Activated CD4-positive, alpha-beta memory T cell treated with anti-CD3 and anti-CD28 coated beads, Interleukin-2, amount 10 ng/mL, durations not matched to agents 7 days and 5 days (primary cell): ENCODE results near the gene KIF3A. TPM values are rescaled to one million over a fixed set of nuclear protein-coding genes. Genes with fewer than 3 reads are reported as not detected.

Source experiments
- CTCF ChIA-PET: fragments of 350-600 bp; sonication (Branson Sonifier 250); formaldehyde crosslinking; loops from one replicate; lab custom pipeline; 2021; ENCODE audit warnings: antibody characterized with exemption, inconsistent platforms; lab: Charles Lee
- POLR2A ChIA-PET: fragments of 350-600 bp; sonication (Branson Sonifier 250); formaldehyde crosslinking; loops from one replicate; lab custom pipeline; 2021; ENCODE audit warnings: antibody characterized with exemption; lab: Charles Lee
- DNase-seq: peaks from one replicate; pipeline ENCODE4 v3.0.0-alpha.2; 2020
- H3K27ac Mint-ChIP-seq: one replicate; pipeline ENCODE4 v1.8.0; 2021; ENCODE audit warnings: mild to moderate bottlenecking, mixed read lengths
- H3K27me3 Mint-ChIP-seq: one replicate; pipeline ENCODE4 v1.8.0; 2021; ENCODE audit warnings: mixed read lengths
- H3K36me3 Mint-ChIP-seq: one replicate; pipeline ENCODE4 v1.8.0; 2021; ENCODE audit warnings: low read depth, mixed read lengths
- H3K4me1 Mint-ChIP-seq: one replicate; pipeline ENCODE4 v1.8.0; 2021; ENCODE audit warnings: mixed read lengths
- H3K4me3 Mint-ChIP-seq: one replicate; pipeline ENCODE4 v1.8.0; 2021; ENCODE audit warnings: mild to moderate bottlenecking, mixed read lengths
- H3K9me3 Mint-ChIP-seq: one replicate; pipeline ENCODE4 v1.8.0; 2021; ENCODE audit warnings: mixed read lengths
- total RNA-seq, 2 experiments: library from RNA; stranded (reverse); gene quantifications; one replicate each; pipeline ENCODE4 v1.2.3, GENCODE V29; 2021

Gene KIF3A
- 10 to 100 TPM; 16.2 to 19.3 TPM for total RNA-seq

DNA sequence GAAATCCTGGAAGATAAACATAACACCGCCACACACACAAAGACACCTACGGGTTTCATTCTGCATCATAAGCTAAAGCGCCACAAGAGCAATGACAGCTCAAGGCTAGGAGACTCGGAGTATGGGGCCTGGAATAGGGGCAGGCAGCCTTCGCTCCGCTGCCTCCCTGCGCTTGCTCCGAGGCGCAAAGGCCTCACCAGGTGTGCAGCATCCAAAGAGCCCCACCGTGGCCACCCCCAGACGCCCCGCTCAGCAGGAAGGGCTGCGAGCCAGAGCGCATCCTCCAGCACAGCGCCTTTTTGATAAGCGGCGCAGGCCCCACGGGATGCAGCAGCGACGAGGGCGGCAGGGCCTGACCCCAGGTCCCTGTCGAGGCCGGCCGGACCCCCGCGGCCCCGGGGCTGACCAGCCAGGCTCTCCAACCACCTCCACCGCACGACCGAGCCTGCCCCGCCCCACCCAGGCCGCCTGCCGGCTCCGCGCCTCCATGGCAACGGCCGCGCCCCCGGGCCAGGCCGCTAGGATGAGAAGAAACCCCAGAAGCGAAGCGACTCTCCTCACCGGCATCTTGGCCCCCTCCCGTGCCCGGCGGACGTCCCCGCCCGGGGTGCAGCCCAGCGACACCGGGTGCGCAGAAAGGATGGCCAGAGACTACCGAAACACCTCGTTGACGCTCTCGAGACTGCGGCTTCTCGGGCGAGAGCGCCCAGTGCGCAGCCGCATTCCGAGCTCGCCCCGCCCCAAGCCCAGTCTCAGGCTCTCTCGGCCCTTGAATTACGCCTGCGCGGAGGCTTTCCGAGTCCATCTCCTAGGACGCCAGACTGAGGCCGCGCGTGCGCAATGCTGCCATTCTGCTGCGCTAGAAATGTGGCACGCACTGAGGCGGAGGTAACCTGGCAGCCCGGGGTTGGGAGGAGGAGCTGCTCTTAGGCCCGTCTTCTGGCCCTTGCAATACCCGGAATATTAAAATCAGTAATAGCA, at the start of gene KIF3A:
TSS of gene KIF3A (minus strand) at position 694 of the 981 bp plus-strand sequence. CDS start at position 567, 127 bp downstream.
- POLR2A ChIA-PET = interaction anchor here (0.6 to 3.0 kb wide), 14 partner anchors 11 to 315 kb away, joined by 3 to 43 read pairs (median 4); partner anchors contain the start of genes CCNI2, GDF9, RAD50 and SEPTIN8
- CTCF ChIA-PET = interaction anchor here (0.6 to 2.7 kb wide), 12 partner anchors 9 to 353 kb away, joined by 3 to 53 read pairs (median 3); partner anchors contain the start of gene CCNI2
- Mint-ChIP-seq H3K4me1 (peaks cover 43% of the 10 kb centered on the region), H3K9me3 (no peaks in the 10 kb centered on the region), H3K36me3 (peaks cover 4% of the 10 kb centered on the region), H3K27ac (peak within 1 kb of the TSS; percentile 74), H3K4me3 (peak within 1 kb of the TSS; percentile 86), H3K27me3 (peaks cover 7% of the 10 kb centered on the region)
- DNase-seq = peak; percentile 99

DNA sequence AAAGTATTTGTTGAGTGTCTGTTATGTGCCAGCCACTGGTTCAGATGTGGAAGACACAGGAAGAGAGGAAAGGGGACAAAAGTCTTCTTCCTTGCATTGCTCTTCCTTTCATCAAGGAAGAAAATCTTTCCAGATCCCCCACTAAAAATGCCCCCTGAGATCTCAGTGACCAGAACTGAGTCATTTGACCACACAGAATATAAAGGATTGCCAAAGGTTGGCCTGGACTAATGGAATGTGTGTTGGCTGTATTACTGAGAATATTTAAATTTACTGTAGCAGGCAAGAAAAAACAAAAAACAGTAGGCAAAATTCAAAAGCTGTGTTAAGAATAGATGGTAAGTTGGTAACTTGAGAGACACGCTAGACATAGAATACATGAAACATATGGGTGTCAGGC, 49.7 kb upstream of the KIF3A start:
- H3K27ac Mint-ChIP-seq = no peak overlapping the region
- no peak overlapping the region for H3K4me3 Mint-ChIP-seq
- no peaks in the 10 kb centered on the region for H3K9me3 Mint-ChIP-seq
- CTCF ChIA-PET = interaction anchor here (2.3 kb wide), 1 partner anchor 33 kb away, joined by 6 read pairs; no protein-coding TSS in a partner anchor
- POLR2A ChIA-PET = interaction anchor here (1.0 kb wide), 1 partner anchor 11 kb away, joined by 4 read pairs; the partner anchor contains the start of gene SEPTIN8
- H3K36me3 Mint-ChIP-seq = no peaks in the 10 kb centered on the region
- H3K27me3 Mint-ChIP-seq = peaks cover 31% of the 10 kb centered on the region
- peaks cover 3% of the 10 kb centered on the region for H3K4me1 Mint-ChIP-seq
- no peak for DNase-seq

DNA sequence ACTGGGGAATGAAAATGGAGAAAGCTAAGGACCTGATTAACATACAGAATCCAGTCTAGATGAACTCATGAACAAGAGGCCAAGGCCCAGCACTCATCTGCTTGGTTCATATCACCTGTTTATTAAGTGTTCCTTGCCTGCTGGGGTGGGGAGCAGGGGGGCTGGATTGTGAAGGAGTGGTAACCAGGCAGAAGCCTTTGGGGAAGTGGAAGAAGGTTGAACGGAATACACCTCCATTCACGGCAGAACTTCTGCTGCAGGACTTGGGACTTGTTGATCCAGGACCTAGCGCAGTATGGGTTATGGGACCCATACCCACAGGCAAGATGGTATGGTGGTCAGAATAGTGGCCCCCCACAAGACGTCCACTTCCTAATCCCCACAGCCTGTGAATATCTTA, 48.5 kb upstream of the KIF3A start:
- no peak overlapping the region for H3K27ac Mint-ChIP-seq
- H3K4me3 Mint-ChIP-seq = no peak overlapping the region
- peaks cover 39% of the 10 kb centered on the region for H3K27me3 Mint-ChIP-seq
- no peaks in the 10 kb centered on the region for H3K36me3 Mint-ChIP-seq
- ChIA-PET POLR2A (interaction anchor here (1.4 kb wide), 1 partner anchor 10 kb away, joined by 3 read pairs; no protein-coding TSS in a partner anchor), CTCF (interaction anchor here (1.1 to 2.3 kb wide), 3 partner anchors 11 to 175 kb away, joined by 3 to 6 read pairs (median 3); no protein-coding TSS in a partner anchor)
- no peaks in the 10 kb centered on the region for H3K9me3 Mint-ChIP-seq
- no peak for DNase-seq
- peaks cover 3% of the 10 kb centered on the region for H3K4me1 Mint-ChIP-seq

DNA sequence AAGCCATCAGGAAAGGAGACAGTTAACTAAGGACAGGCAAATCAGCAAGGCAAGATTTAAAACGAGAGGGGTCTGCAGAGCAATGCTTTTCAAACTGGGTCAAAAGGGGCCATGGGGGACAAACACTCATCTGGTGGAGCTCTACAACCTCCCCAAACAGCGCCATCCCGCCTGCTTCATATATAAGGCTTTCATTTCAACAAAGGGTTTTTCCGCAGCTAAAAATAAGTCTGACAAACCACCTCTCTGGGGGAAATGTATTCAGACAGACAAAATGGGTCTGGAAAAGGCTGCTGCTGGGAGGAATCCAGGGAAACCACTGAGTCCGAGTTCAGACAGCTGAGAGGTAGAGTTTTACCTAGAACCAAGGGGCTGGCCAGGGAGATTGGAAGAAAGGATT, 48.0 kb upstream of the KIF3A start:
- Mint-ChIP-seq H3K36me3 (no peaks in the 10 kb centered on the region), H3K4me1 (peaks cover 5% of the 10 kb centered on the region), H3K27me3 (peaks cover 40% of the 10 kb centered on the region), H3K9me3 (no peaks in the 10 kb centered on the region), H3K4me3 (no peak overlapping the region), H3K27ac (no peak overlapping the region)
- DNase-seq = no peak
- POLR2A ChIA-PET = interaction anchor here (1.4 kb wide), 1 partner anchor 9 kb away, joined by 3 read pairs; no protein-coding TSS in a partner anchor
- CTCF ChIA-PET = interaction anchor here (1.2 to 2.3 kb wide), 2 partner anchors 10 to 35 kb away, joined by 3 to 6 read pairs; no protein-coding TSS in a partner anchor

DNA sequence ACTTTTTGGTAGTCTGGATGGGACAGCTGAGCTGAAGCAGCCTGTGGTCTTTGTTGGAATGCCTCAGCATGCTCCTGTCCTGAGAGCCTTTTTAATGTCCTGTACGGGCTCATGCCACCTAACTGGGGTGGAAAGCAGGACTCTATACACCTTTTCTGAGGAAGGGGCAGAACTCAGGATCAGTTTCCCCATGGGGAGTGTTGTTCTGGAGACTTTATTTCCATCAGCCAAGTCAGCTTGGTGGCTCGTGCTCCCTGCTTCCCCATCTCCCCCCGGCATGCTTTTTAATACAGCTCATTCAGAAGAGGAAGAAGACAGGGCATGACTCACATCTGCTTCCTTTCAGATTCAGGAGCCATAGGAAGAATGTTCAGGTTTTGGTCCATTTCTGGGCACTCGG, 44.8 kb upstream of the KIF3A start:
- ChIA-PET POLR2A (no interaction called here), CTCF (no interaction called here)
- Mint-ChIP-seq H3K27ac (no peak overlapping the region), H3K4me1 (peaks cover 13% of the 10 kb centered on the region), H3K27me3 (peaks cover 55% of the 10 kb centered on the region), H3K36me3 (peaks cover 3% of the 10 kb centered on the region), H3K9me3 (no peaks in the 10 kb centered on the region), H3K4me3 (no peak overlapping the region)
- DNase-seq = no peak

DNA sequence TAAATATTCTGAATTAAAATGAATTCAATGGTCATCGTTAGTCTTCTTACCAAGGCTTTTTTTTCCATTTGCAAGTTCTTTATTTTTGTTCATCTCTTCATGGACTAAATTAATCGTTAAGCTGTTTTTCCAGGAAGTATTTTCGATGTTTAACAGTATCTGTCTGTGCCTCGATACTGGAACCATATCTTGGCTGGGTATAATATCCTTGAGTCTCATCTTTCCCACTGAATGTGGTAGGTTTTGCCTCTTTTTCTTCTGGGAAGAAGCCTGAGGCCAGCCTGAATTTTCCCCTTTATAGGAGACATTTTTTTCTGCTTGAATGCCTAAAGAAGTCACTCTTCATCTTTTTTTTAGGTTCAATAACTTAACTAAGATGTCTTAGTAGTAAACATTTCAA, 43.7 kb upstream of the KIF3A start:
- POLR2A ChIA-PET = no interaction called here
- no peak overlapping the region for H3K4me3 Mint-ChIP-seq
- peaks cover 15% of the 10 kb centered on the region for H3K4me1 Mint-ChIP-seq
- CTCF ChIA-PET = no interaction called here
- DNase-seq = no peak
- H3K36me3 Mint-ChIP-seq = peaks cover 3% of the 10 kb centered on the region
- H3K9me3 Mint-ChIP-seq = no peaks in the 10 kb centered on the region
- H3K27me3 Mint-ChIP-seq = peaks cover 53% of the 10 kb centered on the region
- H3K27ac Mint-ChIP-seq = no peak overlapping the region

DNA sequence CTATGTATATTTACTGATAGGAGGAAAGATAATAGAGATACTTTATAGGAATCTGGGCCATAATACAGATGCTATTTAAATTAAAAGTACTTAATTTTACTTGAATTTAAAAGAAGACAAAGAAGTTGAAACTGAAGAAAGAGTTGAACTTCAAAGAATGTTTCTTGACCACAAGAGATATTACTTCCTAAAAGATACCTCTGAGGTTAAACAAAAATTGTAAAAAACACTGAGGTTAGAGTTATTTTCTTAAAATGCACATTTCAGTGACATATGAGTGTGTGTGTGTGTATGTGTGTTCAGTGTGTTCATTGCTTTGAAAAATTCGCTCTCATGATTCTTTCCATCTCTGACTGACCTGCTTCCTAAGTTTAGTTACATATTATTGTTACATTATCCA, 43.2 kb upstream of the KIF3A start:
- H3K4me3 Mint-ChIP-seq = no peak overlapping the region
- ChIA-PET CTCF (no interaction called here), POLR2A (no interaction called here)
- peaks cover 19% of the 10 kb centered on the region for H3K4me1 Mint-ChIP-seq
- peaks cover 48% of the 10 kb centered on the region for H3K27me3 Mint-ChIP-seq
- H3K9me3 Mint-ChIP-seq = no peaks in the 10 kb centered on the region
- H3K36me3 Mint-ChIP-seq = peaks cover 3% of the 10 kb centered on the region
- DNase-seq = no peak
- no peak overlapping the region for H3K27ac Mint-ChIP-seq

DNA sequence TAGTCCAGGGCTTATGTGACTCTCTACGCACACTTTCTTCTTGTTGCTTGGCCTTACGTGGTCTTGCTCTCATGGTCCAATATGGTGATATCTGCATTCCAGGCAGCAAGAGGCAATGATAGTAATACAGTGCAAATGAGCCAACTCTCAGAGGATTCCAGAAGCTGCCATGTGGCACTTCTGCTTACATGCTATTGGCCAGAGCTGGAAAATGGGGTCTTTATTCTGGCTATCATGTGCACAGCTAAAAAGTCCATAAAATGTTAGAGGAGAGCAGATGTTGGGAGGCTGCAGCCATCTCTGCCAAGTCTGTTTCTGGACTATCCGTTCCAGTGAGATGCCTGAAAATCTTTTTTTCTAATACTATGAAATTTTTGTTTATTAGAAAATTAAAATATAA, 42.6 kb upstream of the KIF3A start:
- no peak for DNase-seq
- H3K4me1 Mint-ChIP-seq = peaks cover 21% of the 10 kb centered on the region
- no peak overlapping the region for H3K27ac Mint-ChIP-seq
- H3K36me3 Mint-ChIP-seq = peaks cover 3% of the 10 kb centered on the region
- no peaks in the 10 kb centered on the region for H3K9me3 Mint-ChIP-seq
- ChIA-PET CTCF (interaction anchor here (1.8 kb wide), 1 partner anchor 33 kb away, joined by 8 read pairs; the partner anchor contains the start of gene CCNI2), POLR2A (no interaction called here)
- no peak overlapping the region for H3K4me3 Mint-ChIP-seq
- H3K27me3 Mint-ChIP-seq = peaks cover 44% of the 10 kb centered on the region

DNA sequence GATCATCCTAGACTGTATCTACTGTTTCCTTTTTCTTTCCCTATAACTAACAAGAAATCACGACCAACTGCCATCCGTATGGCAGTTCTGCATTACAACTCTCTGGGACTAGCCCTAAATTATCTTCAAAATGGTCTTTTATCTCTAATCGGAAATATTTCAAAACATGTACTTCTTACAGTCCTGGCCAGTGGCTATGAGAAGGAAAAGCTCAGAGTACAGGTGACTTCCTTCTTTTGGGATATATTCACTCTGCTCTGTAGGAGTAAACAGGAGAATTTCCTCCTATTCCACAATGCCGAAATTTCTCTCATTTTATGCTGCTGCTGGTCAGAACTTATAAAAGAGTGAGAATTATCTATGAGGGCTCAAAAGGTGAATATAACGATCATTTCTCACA, 41.5 kb upstream of the KIF3A start:
- Mint-ChIP-seq H3K9me3 (no peaks in the 10 kb centered on the region), H3K4me1 (peaks cover 23% of the 10 kb centered on the region), H3K4me3 (no peak overlapping the region), H3K27me3 (peaks cover 44% of the 10 kb centered on the region), H3K27ac (no peak overlapping the region), H3K36me3 (peaks cover 3% of the 10 kb centered on the region)
- DNase-seq = no peak
- ChIA-PET CTCF (interaction anchor here (1.7 to 1.8 kb wide), 2 partner anchors 32 to 280 kb away, joined by 3 to 8 read pairs; partner anchors contain the start of gene CCNI2), POLR2A (interaction anchor here (1.1 kb wide), 1 partner anchor 221 kb away, joined by 3 read pairs; no protein-coding TSS in a partner anchor)

DNA sequence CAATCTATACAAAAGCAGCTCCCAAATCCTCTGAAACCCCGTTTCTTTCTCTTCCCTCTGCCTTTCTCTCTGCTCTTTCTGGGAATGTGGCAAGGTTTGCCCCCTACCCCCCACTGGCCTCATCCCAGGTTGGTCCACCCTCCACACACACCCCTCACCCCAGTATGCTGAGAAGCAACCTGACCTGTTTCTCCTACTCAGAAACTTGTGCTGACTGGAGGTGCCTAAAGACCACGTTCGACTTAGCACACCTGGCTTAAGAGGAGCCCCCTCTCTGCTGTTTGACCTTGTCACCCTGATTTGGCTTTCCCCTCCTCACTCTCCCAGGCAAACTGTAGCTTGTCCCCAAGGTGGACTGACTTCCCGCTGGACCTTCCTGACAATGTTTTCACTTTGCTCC, 40.8 kb upstream of the KIF3A start:
- ChIA-PET POLR2A (interaction anchor here (1.1 to 1.5 kb wide), 3 partner anchors 31 to 220 kb away, joined by 3 to 6 read pairs (median 3); partner anchors contain the start of gene CCNI2), CTCF (interaction anchor here (0.5 to 1.7 kb wide), 4 partner anchors 31 to 280 kb away, joined by 3 to 7 read pairs (median 4); partner anchors contain the start of gene CCNI2)
- Mint-ChIP-seq H3K4me3 (peak overlapping the region; percentile 73), H3K9me3 (no peaks in the 10 kb centered on the region), H3K4me1 (peaks cover 23% of the 10 kb centered on the region), H3K36me3 (peaks cover 3% of the 10 kb centered on the region), H3K27me3 (peaks cover 42% of the 10 kb centered on the region), H3K27ac (no peak overlapping the region)
- no peak for DNase-seq

DNA sequence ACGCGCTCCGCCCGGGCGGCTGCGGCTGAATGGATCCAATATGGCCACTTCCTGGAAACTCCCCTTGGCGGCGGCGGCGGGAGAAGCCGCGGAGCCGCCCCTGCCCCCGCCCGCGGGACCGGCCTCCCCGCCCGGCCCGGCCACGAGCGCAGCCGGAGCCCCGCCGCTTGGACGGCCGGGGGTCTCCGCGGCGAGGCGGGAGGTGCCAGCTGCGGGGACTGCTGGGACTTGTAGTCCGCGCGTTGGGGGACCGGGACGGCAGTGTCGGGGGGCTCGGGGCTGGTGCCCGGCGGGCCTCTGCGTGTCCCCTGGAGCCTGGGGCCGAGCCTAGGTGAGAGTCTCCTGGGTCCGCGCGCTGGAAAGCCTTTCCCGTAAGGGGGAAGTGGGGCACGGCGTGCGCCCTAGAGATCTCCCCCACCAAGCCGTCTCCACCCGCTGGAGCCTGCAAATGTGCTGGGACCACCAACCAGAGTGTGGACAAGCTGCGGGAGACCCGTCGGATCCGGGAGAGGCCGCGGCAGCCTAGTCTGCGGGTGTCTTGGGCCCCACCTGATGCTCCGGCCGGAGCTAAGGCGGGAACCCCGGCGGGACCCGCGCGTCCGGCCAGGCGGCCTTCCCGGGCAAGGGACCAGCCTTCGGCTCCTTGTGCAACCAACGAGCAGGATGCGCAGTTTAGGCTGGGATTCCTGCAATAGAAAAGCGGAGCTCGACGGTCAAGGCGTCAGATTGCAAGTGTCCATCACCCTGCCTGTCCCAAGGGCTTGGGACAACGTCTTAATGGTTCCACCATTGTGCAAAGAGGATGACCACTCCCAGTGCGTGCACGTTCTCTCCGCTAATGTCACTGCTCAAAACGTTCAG, 40.1 kb upstream of the KIF3A start, which contains the start of gene SEPTIN8:
TSS of gene SEPTIN8 (minus strand) at position 31 of the 861 bp plus-strand sequence. CDS start 102 bp downstream, outside the sequence.
- Mint-ChIP-seq H3K27ac (no peak within 1 kb of the TSS), H3K4me3 (peak within 1 kb of the TSS; percentile 73)
- POLR2A ChIA-PET = interaction anchor here (0.6 to 1.5 kb wide), 8 partner anchors 10 to 366 kb away, joined by 3 to 6 read pairs (median 3); partner anchors contain the start of gene CCNI2

DNA sequence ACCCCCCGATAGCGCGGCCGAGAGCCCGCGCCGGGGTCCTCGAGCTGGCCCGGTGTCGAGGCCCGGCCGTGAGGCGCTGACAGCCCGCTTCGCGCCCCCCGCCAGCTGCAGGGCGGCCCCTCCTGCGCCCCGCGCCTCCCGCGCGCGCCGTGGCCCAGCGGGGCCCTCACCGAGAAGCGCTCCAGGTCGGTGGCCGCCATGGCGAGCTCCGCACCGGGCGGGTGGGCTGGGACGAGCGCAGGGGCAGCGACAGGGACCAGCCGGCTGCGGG, 39.5 kb upstream of the KIF3A start:
- Mint-ChIP-seq H3K27ac (no peak overlapping the region), H3K36me3 (peaks cover 3% of the 10 kb centered on the region), H3K9me3 (no peaks in the 10 kb centered on the region), H3K4me1 (peaks cover 23% of the 10 kb centered on the region), H3K4me3 (no peak overlapping the region), H3K27me3 (peaks cover 33% of the 10 kb centered on the region)
- ChIA-PET CTCF (interaction anchor here (1.5 kb wide), 1 partner anchor 43 kb away, joined by 7 read pairs; no protein-coding TSS in a partner anchor), POLR2A (interaction anchor here (0.9 to 1.5 kb wide), 6 partner anchors 11 to 365 kb away, joined by 3 to 6 read pairs (median 3); partner anchors contain the start of gene CCNI2)
- no peak for DNase-seq

More for the DNA sequence above, 40.1 kb upstream of the KIF3A start, which contains the start of gene SEPTIN8:
- no peaks in the 10 kb centered on the region for H3K9me3 Mint-ChIP-seq
- DNase-seq = peak; percentile 55
- CTCF ChIA-PET = interaction anchor here (0.8 to 1.7 kb wide), 3 partner anchors 30 to 279 kb away, joined by 3 to 7 read pairs (median 3); partner anchors contain the start of gene CCNI2
- peaks cover 3% of the 10 kb centered on the region for H3K36me3 Mint-ChIP-seq
- H3K27me3 Mint-ChIP-seq = peaks cover 38% of the 10 kb centered on the region
- H3K4me1 Mint-ChIP-seq = peaks cover 23% of the 10 kb centered on the region
